Endothelial cell of umbilical vein (primary cell): ENCODE data around the gene COQ2. TPM values are rescaled to one million over a fixed set of nuclear protein-coding genes. Genes with fewer than 3 reads are reported as not detected.
"Not testable (repeated sequence)": the region's sequence is repeated elsewhere in the genome, so short reads cannot be mapped to it uniquely, and the experiment has no call there.

Experiments used
- BruUV-seq: library from RNA; stranded (reverse); fragments of 400-500 nt; replicated peaks from 2 replicates; lab custom pipeline; 2021; lab: Mats Ljungman, UMichigan
- CTCF ChIA-PET: fragments of 300-600, 350-600 bp; sonication (Branson Sonifier 250); formaldehyde crosslinking; loops from one replicate; lab custom pipeline; 2021; ENCODE audit warnings: antibody characterized with exemption, inconsistent platforms; lab: Charles Lee
- POLR2A ChIA-PET: fragments of 300-600, 350-600 bp; sonication (Branson Sonifier 250); formaldehyde crosslinking; loops from one replicate; lab custom pipeline; 2021; ENCODE audit warnings: antibody characterized with exemption, inconsistent platforms; lab: Charles Lee
- DNase-seq: peaks from one replicate; pipeline ENCODE4 v3.0.0-alpha.2; 2011; ENCODE audit warnings: low read depth, low spot score
- FAIRE-seq: peaks from 2 replicates; lab custom pipeline; 2011; peaks lifted over from hg19 to GRCh38; lab: Jason Lieb, UNC
- H2AFZ ChIP-seq: 2 replicates; pipeline ENCODE4 v1.6.0; 2012; ENCODE audit warnings: low read depth, low read length, control low read depth, inconsistent platforms
- H3K27ac ChIP-seq: 2 replicates; pipeline ENCODE4 v1.5.1; 2011; ENCODE audit warnings: low read depth, mild to moderate bottlenecking, control low read depth, low read length, moderate library complexity; ENCODE audit not compliant: insufficient read depth
- H3K27me3 ChIP-seq, 2 experiments: 2 replicates each; pipeline versions ENCODE4 v1.6.0 to v1.6.1; 2011; ENCODE audit warnings: low read length in 2 of 2, mixed read lengths in 1 of 2; ENCODE audit not compliant: control insufficient read depth in 2 of 2, insufficient read depth in 2 of 2
- H3K36me3 ChIP-seq, 2 experiments: 2 replicates in 1 of 2; 3 replicates in 1 of 2; pipeline ENCODE4 v1.5.1; 2011; ENCODE audit warnings: low read length in 2 of 2, mild to moderate bottlenecking in 1 of 2, moderate library complexity in 1 of 2; ENCODE audit not compliant: control insufficient read depth in 2 of 2, insufficient read depth in 2 of 2; ENCODE audit errors: extremely low read depth in 1 of 2
- H3K4me1 ChIP-seq: 3 replicates; pipeline ENCODE4 v1.5.1; 2011; ENCODE audit warnings: mild to moderate bottlenecking, low read length; ENCODE audit not compliant: control insufficient read depth, insufficient read depth; ENCODE audit errors: extremely low read depth
- H3K4me2 ChIP-seq: 2 replicates; pipeline ENCODE4 v1.6.1; 2011; ENCODE audit warnings: low read length, control low read depth, mixed read lengths; ENCODE audit not compliant: insufficient read depth
- H3K4me3 ChIP-seq, 3 experiments: fragments of 200-600 bp in 1 of 3; sonication (generic), shearing (Covaris generic) in 1 of 3; replicated peaks in 1 of 3; 2 replicates each; pipeline ENCODE4 v1.5.1; 2011 to 2016; ENCODE audit warnings: control low read depth in 3 of 3, low read length in 3 of 3, mild to moderate bottlenecking in 2 of 3, inconsistent platforms in 1 of 3, low read depth in 1 of 3, moderate library complexity in 1 of 3; ENCODE audit not compliant: insufficient read depth in 1 of 3
- H3K79me2 ChIP-seq: 2 replicates; pipeline ENCODE4 v1.6.0; 2012; ENCODE audit warnings: low read length, inconsistent platforms; ENCODE audit not compliant: control insufficient read depth, insufficient read depth
- H3K9ac ChIP-seq: replicated peaks from 2 replicates; pipeline ENCODE3; 2011; ENCODE audit warnings: low read length, control low read depth; ENCODE audit not compliant: insufficient read depth; ENCODE audit errors: extremely low read depth
- H3K9me1 ChIP-seq: replicated peaks from 3 replicates; pipeline ENCODE4 v1.6.0; 2011; ENCODE audit warnings: mild to moderate bottlenecking, low read length; ENCODE audit not compliant: control insufficient read depth, insufficient read depth; ENCODE audit errors: extremely low read depth
- H3K9me3 ChIP-seq: replicated peaks from 2 replicates; pipeline ENCODE4 v1.5.1; 2012; ENCODE audit warnings: low read length, inconsistent platforms; ENCODE audit not compliant: control insufficient read depth, insufficient read depth
- H4K20me1 ChIP-seq: replicated peaks from 2 replicates; pipeline ENCODE3; 2011; ENCODE audit warnings: mild to moderate bottlenecking, low read length; ENCODE audit not compliant: control insufficient read depth, insufficient read depth; ENCODE audit errors: extremely low read depth
- CTCF ChIP-seq, 2 donors: IDR thresholded peaks; 1 replicate in 1 of 2; 2 replicates in 1 of 2; pipeline ENCODE4 v1.5.1; 2011; ENCODE audit warnings: low read length in 2 of 2, mild to moderate bottlenecking in 2 of 2, moderate library complexity in 2 of 2, control low read depth in 1 of 2, inconsistent platforms in 1 of 2, low read depth in 1 of 2; ENCODE audit not compliant: insufficient read depth in 1 of 2; ENCODE audit errors: extremely low read depth in 1 of 2
- FOS ChIP-seq: IDR thresholded peaks from 2 replicates; pipeline ENCODE4 v1.6.1; 2011; ENCODE audit warnings: mild to moderate bottlenecking, low read length, moderate library complexity, borderline replicate concordance; ENCODE audit not compliant: insufficient read depth
- JUN ChIP-seq: IDR thresholded peaks from 2 replicates; pipeline ENCODE4 v1.6.1; 2011; ENCODE audit warnings: borderline replicate concordance, low read depth; ENCODE audit not compliant: insufficient read length, insufficient read depth
- MYC ChIP-seq: IDR thresholded peaks from one replicate; pipeline ENCODE4 v1.6.1; 2011; ENCODE audit warnings: mild to moderate bottlenecking, low read depth, low read length
- POLR2AphosphoS5 ChIP-seq: IDR thresholded peaks from 2 replicates; pipeline ENCODE4 v1.6.1; 2012; ENCODE audit warnings: low read depth, mild to moderate bottlenecking, control low read depth, low read length, moderate library complexity; ENCODE audit not compliant: insufficient read depth
- dilution Hi-C: fragments of 300-500 bp; cut with MboI; formaldehyde crosslinking; loops from one replicate; pipeline ENCODE4 v1.15.0; 2019; ENCODE audit warnings: low sequenced_read_pairs; ENCODE audit not compliant: extremely low pct_ligation_motif_present
- intact Hi-C: fragments of 100-400 bp; cut with micrococcal nuclease; formaldehyde crosslinking; loops from one replicate; pipeline ENCODE4 v1.10.0; 2022
- polyA plus RNA-seq, 4 experiments: library from polyadenylated mRNA; depleted of rRNA in 3 of 4; stranded (reverse) in 3 of 4; unstranded in 1 of 4; fragments of >200 nt; gene quantifications; 2 replicates each; pipeline versions ENCODE4 v1.2.1 to v1.2.3, GENCODE V29; 2011 to 2012; ENCODE audit warnings: missing spikeins in 1 of 4
- total RNA-seq: library from RNA; stranded (reverse); gene quantifications from 2 replicates; pipeline ENCODE4 v1.2.3, GENCODE V29; 2021
- TF ChIP-seq, protein P1 (sequence below): IDR thresholded peaks from 2 replicates; pipeline ENCODE4 v1.6.1; 2011; ENCODE audit not compliant: insufficient read depth, insufficient read length

Gene COQ2
- total and polyA plus RNA-seq, 2 donors (not counting 3 experiments of a cell fraction or from before 2014, with no cell fraction given), result 25.5 to 28.0 TPM

GRCh38 chr4:83326546-83326945 lies 41.9 kb upstream of the COQ2 start:
- dilution Hi-C loops (no loop called here), intact Hi-C loops (no loop called here)
- Histone ChIP-seq H3K4me1 (peaks cover 27% of the 10 kb centered on the region), H3K27ac (no peak overlapping the region), H3K9me3 (no peaks in the 10 kb centered on the region), H3K36me3 (no peaks in the 10 kb centered on the region), H3K4me3 (no peak overlapping the region), H2AFZ (no peak overlapping the region), H4K20me1 (no peaks in the 10 kb centered on the region), H3K9me1 (no peaks in the 10 kb centered on the region), H3K4me2 (no peak overlapping the region), H3K9ac (no peak overlapping the region), H3K79me2 (no peaks in the 10 kb centered on the region), H3K27me3 (no peaks in the 10 kb centered on the region)
- FAIRE-seq (no peak), DNase-seq (no peak)
- CTCF ChIA-PET, result interaction anchor here (0.8 kb wide), 1 partner anchor 36 kb away, joined by 4 read pairs; no protein-coding TSS in a partner anchor
- BruUV-seq, result no TSS peak
- POLR2A ChIA-PET, result no interaction called here
- TF ChIP-seq CTCF (IDR thresholded peaks at IDR 0.05; ENCODE audit: extremely low read depth in 1 of 2, insufficient read depth in 1 of 2, low read depth in 1 of 2, low read length in 2 of 2) (no peak), FOS (no peak), POLR2AphosphoS5 (no peak), MYC (no peak), JUN (no peak)
- TF ChIP-seq, protein P1, sequence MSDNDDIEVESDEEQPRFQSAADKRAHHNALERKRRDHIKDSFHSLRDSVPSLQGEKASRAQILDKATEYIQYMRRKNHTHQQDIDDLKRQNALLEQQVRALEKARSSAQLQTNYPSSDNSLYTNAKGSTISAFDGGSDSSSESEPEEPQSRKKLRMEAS, result no peak

GRCh38 chr4:83325306-83325705 lies 40.7 kb upstream of the COQ2 start:
- H2AFZ ChIP-seq, CTCF ChIA-PET, dilution Hi-C loops, BruUV-seq, POLR2A ChIA-PET, H3K27me3 ChIP-seq, FAIRE-seq, DNase-seq, intact Hi-C loops, H3K36me3 ChIP-seq, H3K27ac ChIP-seq, H3K4me2 ChIP-seq, H3K4me3 ChIP-seq, H3K9ac ChIP-seq, H4K20me1 ChIP-seq, H3K9me1 ChIP-seq, H3K9me3 ChIP-seq, H3K79me2 ChIP-seq: not testable (repeated sequence)
- H3K4me1 ChIP-seq, result peaks cover 27% of the 10 kb centered on the region
